Ectodermal cell (in vitro differentiated cells): Measurements from ENCODE around the gene IQGAP3.

Experiments used
- H3K27ac ChIP-seq: 2 replicates; pipeline ENCODE4 v1.7.0; 2013; ENCODE audit warnings: mild to moderate bottlenecking, low read depth, low read length; ENCODE audit not compliant: insufficient read depth, poor library complexity, severe bottlenecking
- H3K27me3 ChIP-seq: 2 replicates; pipeline ENCODE4 v1.7.0; 2013; ENCODE audit warnings: mild to moderate bottlenecking, low read length; ENCODE audit not compliant: insufficient read depth, control insufficient read depth, poor library complexity, severe bottlenecking
- H3K36me3 ChIP-seq: one replicate; pipeline ENCODE4 v1.7.0; 2013; ENCODE audit warnings: low read length; ENCODE audit not compliant: control insufficient read depth, insufficient read depth
- H3K4me1 ChIP-seq: one replicate; pipeline ENCODE4 v1.7.0; 2013; ENCODE audit warnings: low read length; ENCODE audit not compliant: control insufficient read depth, insufficient read depth
- H3K4me3 ChIP-seq: 2 replicates; pipeline ENCODE4 v1.7.0; 2013; ENCODE audit warnings: low read depth, low read length, control low read depth; ENCODE audit not compliant: insufficient read depth
- H3K9me3 ChIP-seq: 2 replicates; pipeline ENCODE4 v1.7.0; 2013; ENCODE audit warnings: mild to moderate bottlenecking, low read length, moderate library complexity; ENCODE audit not compliant: control insufficient read depth
- WGBS, 2 experiments: methylation state at CpG; one replicate each; pipeline ENCODE4 v1.1.7; 2013; ENCODE audit warnings: missing lambda C conversion rate in 2 of 2; 5-methylcytosine and 5-hydroxymethylcytosine counted together

IQGAP3 gene

GRCh38 chr1:156491151-156491949 is 81.0 kb downstream of the IQGAP3 start:
- Histone ChIP-seq H3K27ac (no peak overlapping the region), H3K4me1 (peaks cover 60% of the 10 kb centered on the region), H3K36me3 (no peaks in the 10 kb centered on the region), H3K9me3 (no peaks in the 10 kb centered on the region), H3K4me3 (no peak overlapping the region), H3K27me3 (no peaks in the 10 kb centered on the region)
- WGBS, 2 experiments: 89 to 90% methylated on average over 6 of the region's 6 CpGs

- Histone ChIP-seq H3K36me3 (no peaks in the 10 kb centered on the region), H3K4me3 (peak overlapping the region; percentile 6), H3K4me1 (peaks cover 56% of the 10 kb centered on the region), H3K27me3 (no peaks in the 10 kb centered on the region), H3K9me3 (no peaks in the 10 kb centered on the region), H3K27ac (peak overlapping the region; percentile 8)
- 17 to 18% methylated on average over 10 of the region's 10 CpGs for WGBS, 2 experiments
Observed at GRCh38 chr1:156490401-156491032, 81.8 kb downstream of the IQGAP3 start.

- WGBS, 2 experiments: 29 to 31% methylated on average over 7 of the region's 7 CpGs
- Histone ChIP-seq H3K4me1 (peaks cover 56% of the 10 kb centered on the region), H3K9me3 (no peaks in the 10 kb centered on the region), H3K27me3 (no peaks in the 10 kb centered on the region), H3K27ac (peak overlapping the region; percentile 36), H3K36me3 (no peaks in the 10 kb centered on the region), H3K4me3 (peak overlapping the region; percentile 6)
Observed at GRCh38 chr1:156489935-156490293, 82.5 kb downstream of the IQGAP3 start.

GRCh38 chr1:156489166-156489934 is 83.0 kb downstream of the IQGAP3 start:
- Histone ChIP-seq H3K9me3 (no peaks in the 10 kb centered on the region), H3K4me3 (peak overlapping the region; percentile 6), H3K36me3 (no peaks in the 10 kb centered on the region), H3K27me3 (no peaks in the 10 kb centered on the region), H3K27ac (peak overlapping the region; percentile 36), H3K4me1 (peaks cover 56% of the 10 kb centered on the region)
- WGBS, 2 experiments: 35 to 40% methylated on average over 12 of the region's 12 CpGs

- Histone ChIP-seq H3K27ac (no peak overlapping the region), H3K9me3 (no peaks in the 10 kb centered on the region), H3K36me3 (no peaks in the 10 kb centered on the region), H3K4me1 (peaks cover 51% of the 10 kb centered on the region), H3K4me3 (no peak overlapping the region), H3K27me3 (no peaks in the 10 kb centered on the region)
- 81 to 83% methylated on average over 5 of the region's 5 CpGs for WGBS, 2 experiments
Observed at GRCh38 chr1:156488566-156489165, 83.7 kb downstream of the IQGAP3 start.

- 91 to 92% methylated on average over 4 of the region's 4 CpGs for WGBS, 2 experiments
- peaks cover 43% of the 10 kb centered on the region for H3K4me1 ChIP-seq
- H3K4me3 ChIP-seq: no peak overlapping the region
Observed at GRCh38 chr1:156487862-156488261, 84.5 kb downstream of the IQGAP3 start.

GRCh38 chr1:156486421-156487344 is 85.7 kb downstream of the IQGAP3 start:
- H3K4me1 ChIP-seq: peaks cover 35% of the 10 kb centered on the region
- WGBS, 2 experiments: 66 to 70% methylated on average over 6 to 7 of the region's 7 CpGs
- H3K27me3 ChIP-seq: no peaks in the 10 kb centered on the region
- H3K9me3 ChIP-seq: no peaks in the 10 kb centered on the region
- H3K27ac ChIP-seq: no peak overlapping the region
- peaks cover 6% of the 10 kb centered on the region for H3K36me3 ChIP-seq
- H3K4me3 ChIP-seq: no peak overlapping the region

More at GRCh38 chr1:156487862-156488261, 84.5 kb downstream of the IQGAP3 start:
- Histone ChIP-seq H3K9me3 (no peaks in the 10 kb centered on the region), H3K36me3 (no peaks in the 10 kb centered on the region), H3K27me3 (no peaks in the 10 kb centered on the region), H3K27ac (no peak overlapping the region)

GRCh38 chr1:156485984-156486383 is 86.4 kb downstream of the IQGAP3 start:
- Histone ChIP-seq H3K9me3 (no peaks in the 10 kb centered on the region), H3K27me3 (no peaks in the 10 kb centered on the region), H3K36me3 (peaks cover 6% of the 10 kb centered on the region), H3K4me1 (peaks cover 33% of the 10 kb centered on the region), H3K4me3 (no peak overlapping the region), H3K27ac (no peak overlapping the region)
- 88 to 93% methylated on average over 3 of the region's 3 CpGs for WGBS, 2 experiments

GRCh38 chr1:156484480-156485058 is 87.8 kb downstream of the IQGAP3 start:
- H3K4me1 ChIP-seq: peaks cover 19% of the 10 kb centered on the region
- no peak overlapping the region for H3K27ac ChIP-seq
- no peaks in the 10 kb centered on the region for H3K27me3 ChIP-seq
- no peak overlapping the region for H3K4me3 ChIP-seq
- 95 to 97% methylated on average over 6 of the region's 6 CpGs for WGBS, 2 experiments
- peaks cover 6% of the 10 kb centered on the region for H3K36me3 ChIP-seq
- no peaks in the 10 kb centered on the region for H3K9me3 ChIP-seq
